HepG2 (cell line): ENCODE measurements around the gene UBE2D3. TPM values are rescaled to one million over a fixed set of nuclear protein-coding genes. Genes with fewer than 3 reads are reported as not detected.

ENCODE experiments used
- ATAC-seq: fragments of 200-7000 bp; cut with Tn5 transposase; 3 replicates; pipeline ENCODE4 v1.9.1; 2020; ENCODE audit warnings: mild to moderate bottlenecking, moderate library complexity
- BruUV-seq: library from RNA; stranded (reverse); fragments of 400-500 nt; replicated peaks from 2 replicates; lab custom pipeline; 2021; lab: Mats Ljungman, UMichigan
- CTCF ChIA-PET: fragments of 300-600 bp; formaldehyde crosslinking; extraction: SDS; loops from one replicate; lab custom pipeline; 2021; ENCODE audit warnings: low total read pairs, inconsistent platforms, low intra/inter-chr PET ratio; lab: Yijun Ruan, JAX
- POLR2A ChIA-PET: fragments of 350-600 bp; sonication (Branson Sonifier 250); formaldehyde crosslinking; loops from one replicate; lab custom pipeline; 2020; ENCODE audit warnings: antibody characterized with exemption, inconsistent platforms; lab: Yijun Ruan, JAX
- DNase-seq: peaks from one replicate; pipeline ENCODE4 v3.0.0-alpha.2; 2015; ENCODE audit warnings: low spot score
- FAIRE-seq: peaks from 3 replicates; lab custom pipeline; 2011; peaks lifted over from hg19 to GRCh38; lab: Jason Lieb, UNC
- H2AFZ ChIP-seq: one replicate; pipeline ENCODE4 v1.6.1; 2011; ENCODE audit warnings: low read length, inconsistent platforms
- H3K27ac ChIP-seq: fragments of 300-600 bp; 3 replicates; pipeline ENCODE4 v1.8.0; 2011; ENCODE audit warnings: mixed run types, mild to moderate bottlenecking, mixed read lengths, low read length, inconsistent platforms; ENCODE audit not compliant: insufficient read depth; ENCODE audit errors: extremely low read length
- H3K27me3 ChIP-seq, 2 experiments: fragments of 200-600 bp in 1 of 2; 2 replicates in 1 of 2; 3 replicates in 1 of 2; pipeline versions ENCODE4 v1.6.0 to v1.8.0; 2011; ENCODE audit warnings: low read length in 2 of 2, mild to moderate bottlenecking in 2 of 2, moderate library complexity in 2 of 2, inconsistent platforms in 1 of 2; ENCODE audit not compliant: insufficient read depth in 2 of 2, control insufficient read depth in 1 of 2
- H3K36me3 ChIP-seq, 2 experiments: fragments of 200-600 bp in 1 of 2; replicated peaks in 1 of 2; 2 replicates in 1 of 2; 3 replicates in 1 of 2; pipeline versions ENCODE4 v1.5.1 to v1.8.0; 2011; ENCODE audit warnings: low read length in 2 of 2, inconsistent platforms in 1 of 2; ENCODE audit not compliant: insufficient read depth in 2 of 2, control insufficient read depth in 1 of 2
- H3K4me1 ChIP-seq: 2 replicates; pipeline ENCODE4 v1.5.1; 2012; ENCODE audit warnings: low read length, inconsistent platforms; ENCODE audit not compliant: insufficient read depth
- H3K4me2 ChIP-seq: 2 replicates; pipeline ENCODE4 v1.6.0; 2011; ENCODE audit warnings: low read depth, low read length, inconsistent platforms
- H3K4me3 ChIP-seq, 3 experiments: fragments of 200-600 bp in 1 of 3; sonication (generic), shearing (Covaris generic) in 1 of 3; replicated peaks in 1 of 3; 2 replicates each; pipeline ENCODE4 v1.5.1; 2011 to 2016; ENCODE audit warnings: low read length in 3 of 3, inconsistent platforms in 2 of 3, low read depth in 2 of 3, mild to moderate bottlenecking in 2 of 3, control low read depth in 1 of 3, mixed read lengths in 1 of 3; ENCODE audit not compliant: insufficient read depth in 1 of 3
- H3K79me2 ChIP-seq: one replicate; pipeline ENCODE4 v1.6.1; 2011; ENCODE audit warnings: low read length, inconsistent platforms; ENCODE audit not compliant: insufficient read depth
- H3K9ac ChIP-seq: 2 replicates; pipeline ENCODE4 v1.6.0; 2011; ENCODE audit warnings: mild to moderate bottlenecking, low read depth, low read length, inconsistent platforms; ENCODE audit not compliant: insufficient read depth
- H3K9me3 ChIP-seq: 2 replicates; pipeline ENCODE4 v1.5.1; 2012; ENCODE audit warnings: mild to moderate bottlenecking, low read length
- H4K20me1 ChIP-seq: 2 replicates; pipeline ENCODE4 v1.6.0; 2011; ENCODE audit warnings: inconsistent platforms, mild to moderate bottlenecking, low read length, moderate library complexity; ENCODE audit not compliant: insufficient read depth
- GFI1 ChIP-seq: sonication (generic); formaldehyde crosslinking; IDR thresholded peaks from 2 replicates; pipeline ENCODE4 v1.5.0; 2020; ENCODE audit warnings: missing genetic modification reagents, mild to moderate bottlenecking, borderline replicate concordance
- MAFG ChIP-seq: sonication (generic); formaldehyde crosslinking; IDR thresholded peaks from 2 replicates; pipeline ENCODE4 v1.5.1; 2020; ENCODE audit warnings: mild to moderate bottlenecking, missing genetic modification reagents
- NR2F6 ChIP-seq, 2 experiments: IDR thresholded peaks; 2 replicates each; pipeline ENCODE4 v1.6.1; 2016; ENCODE audit warnings: antibody characterized with exemption in 1 of 2, mild to moderate bottlenecking in 1 of 2
- RAD21 ChIP-seq: fragments of 450-650 bp; formaldehyde crosslinking; IDR thresholded peaks from 2 replicates; pipeline ENCODE4 v1.5.0; 2020; ENCODE audit warnings: mild to moderate bottlenecking
- RFXAP ChIP-seq: sonication (generic); formaldehyde crosslinking; IDR thresholded peaks from 2 replicates; pipeline ENCODE4 v1.4.0; 2020; ENCODE audit warnings: missing genetic modification reagents, borderline replicate concordance
- SAP130 ChIP-seq: IDR thresholded peaks from 2 replicates; pipeline ENCODE4 v1.6.1; 2016; ENCODE audit warnings: low read depth
- SOX13 ChIP-seq, 3 experiments: fragments of 450-650 bp in 1 of 3; sonication (generic) in 1 of 3; formaldehyde crosslinking in 1 of 3; IDR thresholded peaks in 2 of 3; conservative IDR thresholded peaks in 1 of 3; 2 replicates each; pipeline versions ENCODE4 v1.5.0 to v1.6.1; 2016 to 2020; ENCODE audit warnings: antibody characterized with exemption in 1 of 3, mild to moderate bottlenecking in 1 of 3, missing compliant biosample characterization in 1 of 3, missing genetic modification reagents in 1 of 3, moderate library complexity in 1 of 3
- SOX6 ChIP-seq, 2 experiments: fragments of 450-650 bp in 1 of 2; sonication (generic) in 1 of 2; formaldehyde crosslinking in 1 of 2; IDR thresholded peaks; 2 replicates each; pipeline versions ENCODE4 v1.4.0 to v1.6.1; 2017 to 2020; ENCODE audit warnings: antibody characterized with exemption in 1 of 2, mild to moderate bottlenecking in 1 of 2, missing genetic modification reagents in 1 of 2
- ZC3H4 ChIP-seq: sonication (generic); formaldehyde crosslinking; IDR thresholded peaks from 2 replicates; pipeline ENCODE4 v1.4.0; 2020; ENCODE audit warnings: missing genetic modification reagents, borderline replicate concordance
- ZNF143 ChIP-seq: sonication (generic); formaldehyde crosslinking; IDR thresholded peaks from 2 replicates; pipeline ENCODE4 v1.4.0; 2020; ENCODE audit warnings: missing genetic modification reagents
- ZNF660 ChIP-seq: sonication (generic); formaldehyde crosslinking; IDR thresholded peaks from 2 replicates; pipeline ENCODE4 v1.5.1; 2020; ENCODE audit warnings: mild to moderate bottlenecking, low read depth, missing genetic modification reagents, borderline replicate concordance
- ZNF781 ChIP-seq: sonication (generic); formaldehyde crosslinking; IDR thresholded peaks from 2 replicates; pipeline ENCODE4 v1.5.1; 2020; ENCODE audit warnings: borderline replicate concordance, mild to moderate bottlenecking, missing genetic modification reagents; ENCODE audit errors: not compliant biosample characterization
- WGBS: methylation state at CpG from one replicate; pipeline ENCODE4 v1.1.6; 2017; ENCODE audit warnings: low lambda C conversion rate; 5-methylcytosine and 5-hydroxymethylcytosine counted together
- in situ Hi-C: cut with HindIII; loops from 2 replicates; pipeline ENCODE4 v1.10.0; 2017; ENCODE audit warnings: low pct_unique_long_range_greater_than_20kb; ENCODE audit not compliant: extremely low pct_ligation_motif_present
- intact Hi-C: fragments of 100-400 bp; cut with micrococcal nuclease; formaldehyde crosslinking; loops from one replicate; pipeline ENCODE4 v1.10.0; 2022; ENCODE audit not compliant: unreplicated experiment
- polyA plus RNA-seq, 8 experiments: library from polyadenylated mRNA; depleted of rRNA in 3 of 8; stranded (reverse) in 7 of 8; unstranded in 1 of 8; fragments of >200 nt; fragmentation: Illumina TruSeq in 4 of 8; extraction: Trizol in 4 of 8; gene quantifications; 2 replicates each; pipeline versions ENCODE4 v1.2.1 to v1.2.3, GENCODE V29; 2011 to 2016; ENCODE audit warnings: low read depth in 4 of 8, missing spikeins in 1 of 8, mixed read lengths in 1 of 8; ENCODE audit not compliant: insufficient read depth in 1 of 8
- total RNA-seq, 5 experiments: library from RNA; depleted of rRNA; stranded (reverse); fragments of >200 nt; fragmentation: Illumina TruSeq; extraction: Trizol; gene quantifications; 2 replicates each; pipeline ENCODE4 v1.2.3, GENCODE V29; 2016; ENCODE audit warnings: low read depth in 1 of 5
- TF ChIP-seq, protein P1 (sequence below): IDR thresholded peaks from 2 replicates; pipeline ENCODE4 v1.6.1; 2016; ENCODE audit warnings: low read depth
- TF ChIP-seq, protein P2 (sequence below): sonication (generic); IDR thresholded peaks from 2 replicates; pipeline ENCODE4 v1.6.1; 2016; ENCODE audit warnings: low read depth, borderline replicate concordance

UBE2D3 gene
- total and polyA plus RNA-seq, 2 of the 13 experiments (the other 11 are each of a cell fraction or from before 2014, with no cell fraction given), result 224 to 293 TPM

DNA sequence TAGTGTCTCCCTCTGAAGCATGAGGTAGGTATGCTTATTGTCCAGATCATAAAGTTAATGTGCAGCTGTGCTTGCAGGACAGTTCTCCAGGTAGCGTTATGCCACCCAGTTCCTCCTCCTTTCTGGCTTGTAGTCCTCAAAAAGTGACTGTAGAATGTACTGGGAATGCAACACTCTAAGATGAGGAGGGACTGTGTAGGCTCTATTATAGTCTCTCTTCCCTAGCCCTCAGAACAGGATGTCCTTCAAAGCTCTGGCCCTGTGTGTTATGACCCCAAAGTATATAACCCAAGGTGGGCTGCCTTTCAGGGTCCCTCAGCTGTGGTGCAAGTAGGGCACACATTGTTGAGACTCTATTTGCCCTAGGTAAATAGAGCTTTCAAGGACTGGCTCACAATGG lies 45.8 kb downstream of the UBE2D3 start:
- TF ChIP-seq ZNF781 (CRISPR knock-in tag) (no peak), SOX6 (IDR thresholded peaks at IDR 0.05) (no peak), SOX6 (CRISPR knock-in tag; IDR thresholded peaks at IDR 0.05) (peak; percentile 23; the same call in 1 of the 2 replicates), SOX13 (IDR thresholded peaks at IDR 0.05) (no peak), SOX13 (CRISPR knock-in tag; conservative IDR thresholded peaks at IDR 0.05 in 1 of 2, IDR thresholded peaks at IDR 0.05 in 1 of 2) (peak in 1 of 2 experiments; percentile 50; a peak in 1 of 4 replicates)
- Histone ChIP-seq H3K9me3 (no peaks in the 10 kb centered on the region), H3K79me2 (no peaks in the 10 kb centered on the region), H3K36me3 (no peaks in the 10 kb centered on the region), H3K4me3 (no peak overlapping the region), H3K27ac (no peak overlapping the region), H3K27me3 (no peaks in the 10 kb centered on the region), H3K4me2 (no peak overlapping the region), H2AFZ (no peak overlapping the region), H3K4me1 (peaks cover 49% of the 10 kb centered on the region), H3K9ac (no peak overlapping the region), H4K20me1 (no peaks in the 10 kb centered on the region)
- ATAC-seq (peak; percentile 8; the same call in 2 of the 3 replicates), DNase-seq (peak; percentile 22), FAIRE-seq (no peak)
- intact Hi-C loops (no loop called here), in situ Hi-C loops (no loop called here)
- WGBS, result 33% methylated on average over 1 of the region's 1 CpG
- ChIA-PET CTCF (no interaction called here), POLR2A (interaction anchor here (1.1 to 4.2 kb wide), 2 partner anchors 46 to 87 kb away, joined by 3 to 16 read pairs; partner anchors contain the start of genes CISD2 and UBE2D3)
- no TSS peak for BruUV-seq

DNA sequence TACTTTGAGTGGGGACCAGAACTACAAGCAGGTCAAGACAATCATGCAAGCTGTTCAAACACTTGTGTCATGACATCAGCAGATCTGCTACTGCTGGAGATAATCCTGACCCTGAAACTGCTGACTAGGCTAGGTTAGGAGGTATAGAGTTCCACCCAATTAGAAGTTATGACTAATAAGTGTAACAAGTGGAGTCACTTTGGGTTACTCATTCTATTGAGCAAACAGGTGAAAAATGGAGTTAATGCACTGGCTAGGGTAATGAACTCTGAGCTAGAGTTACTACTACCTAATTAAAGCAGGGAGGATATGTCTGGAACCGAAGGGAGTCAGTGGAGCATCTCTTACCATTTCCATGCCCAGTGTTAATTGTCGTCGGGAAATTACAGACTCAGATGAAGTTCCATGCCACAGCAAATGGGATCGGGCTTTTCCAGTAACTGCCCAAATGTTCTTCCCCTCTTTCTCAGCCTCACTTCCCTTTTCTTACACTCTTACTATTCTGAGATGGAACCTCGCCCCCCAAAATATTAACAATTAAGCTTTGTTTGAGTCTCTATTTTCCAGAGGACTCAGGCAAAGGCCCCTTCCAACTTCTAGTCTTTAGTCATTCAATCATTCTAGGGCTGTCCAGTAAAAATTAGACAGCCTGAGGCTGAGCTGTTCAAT lies 46.7 kb downstream of the UBE2D3 start:
- DNase-seq (peak; percentile 57), ATAC-seq (peak; percentile 13; the same call in 2 of the 3 replicates), FAIRE-seq (peak; percentile 47)
- Histone ChIP-seq H3K36me3 (no peaks in the 10 kb centered on the region), H2AFZ (no peak overlapping the region), H3K27me3 (no peaks in the 10 kb centered on the region), H3K79me2 (no peaks in the 10 kb centered on the region), H3K4me1 (peaks cover 49% of the 10 kb centered on the region), H3K4me3 (no peak overlapping the region), H3K27ac (no peak overlapping the region), H3K4me2 (no peak overlapping the region), H3K9ac (no peak overlapping the region), H4K20me1 (no peaks in the 10 kb centered on the region), H3K9me3 (no peaks in the 10 kb centered on the region)
- intact Hi-C loops (no loop called here), in situ Hi-C loops (no loop called here)
- WGBS, result 49% methylated on average over 5 of the region's 5 CpGs
- CTCF ChIA-PET, result no interaction called here
- POLR2A ChIA-PET, result interaction anchor here (1.1 to 4.2 kb wide), 2 partner anchors 47 to 88 kb away, joined by 3 to 16 read pairs; partner anchors contain the start of genes CISD2 and UBE2D3
- BruUV-seq, result no TSS peak
- TF ChIP-seq, protein P1, sequence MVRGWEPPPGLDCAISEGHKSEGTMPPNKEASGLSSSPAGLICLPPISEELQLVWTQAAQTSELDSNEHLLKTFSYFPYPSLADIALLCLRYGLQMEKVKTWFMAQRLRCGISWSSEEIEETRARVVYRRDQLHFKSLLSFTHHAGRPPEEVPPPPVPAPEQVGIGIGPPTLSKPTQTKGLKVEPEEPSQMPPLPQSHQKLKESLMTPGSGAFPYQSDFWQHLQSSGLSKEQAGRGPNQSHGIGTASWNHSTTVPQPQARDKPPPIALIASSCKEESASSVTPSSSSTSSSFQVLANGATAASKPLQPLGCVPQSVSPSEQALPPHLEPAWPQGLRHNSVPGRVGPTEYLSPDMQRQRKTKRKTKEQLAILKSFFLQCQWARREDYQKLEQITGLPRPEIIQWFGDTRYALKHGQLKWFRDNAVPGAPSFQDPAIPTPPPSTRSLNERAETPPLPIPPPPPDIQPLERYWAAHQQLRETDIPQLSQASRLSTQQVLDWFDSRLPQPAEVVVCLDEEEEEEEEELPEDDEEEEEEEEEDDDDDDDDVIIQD, result peak; percentile 50; the same call in 1 of the 2 replicates
- no peak for TF ChIP-seq ZC3H4
- TF ChIP-seq RAD21, result no peak
- TF ChIP-seq ZNF143, result no peak
- peak; percentile 69; the same call in 1 of the 2 replicates for TF ChIP-seq MAFG (CRISPR knock-in tag)
- TF ChIP-seq, protein P2, sequence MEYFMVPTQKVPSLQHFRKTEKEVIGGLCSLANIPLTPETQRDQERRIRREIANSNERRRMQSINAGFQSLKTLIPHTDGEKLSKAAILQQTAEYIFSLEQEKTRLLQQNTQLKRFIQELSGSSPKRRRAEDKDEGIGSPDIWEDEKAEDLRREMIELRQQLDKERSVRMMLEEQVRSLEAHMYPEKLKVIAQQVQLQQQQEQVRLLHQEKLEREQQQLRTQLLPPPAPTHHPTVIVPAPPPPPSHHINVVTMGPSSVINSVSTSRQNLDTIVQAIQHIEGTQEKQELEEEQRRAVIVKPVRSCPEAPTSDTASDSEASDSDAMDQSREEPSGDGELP, result peak; percentile 22; the same call in 1 of the 2 replicates
- TF ChIP-seq GFI1 (CRISPR knock-in tag), result no peak
- peak; percentile 49 for TF ChIP-seq SAP130 (CRISPR knock-in tag)
- no peak for TF ChIP-seq RFXAP (CRISPR knock-in tag)
- TF ChIP-seq ZNF660, result no peak
- peak; percentile 32; the same call in 1 of the 2 replicates for TF ChIP-seq NR2F6 (IDR thresholded peaks at IDR 0.05)
- no peak for TF ChIP-seq NR2F6 (CRISPR knock-in tag; IDR thresholded peaks at IDR 0.05)
